Measurements from ENCODE around the gene OTX1. TPM values are rescaled to one million over a fixed set of nuclear protein-coding genes. Genes with fewer than 3 reads are reported as not detected.
"Not testable (repeated sequence)": the region's sequence is repeated elsewhere in the genome, so short reads cannot be mapped to it uniquely, and the experiment has no call there.

OTX1 gene
- total and polyA plus RNA-seq, 8 donors = 0.02 to 0.90 (median 0.23) TPM

- FAIRE-seq (no peak), ATAC-seq (no peak), DNase-seq (no peak)
- no peaks in the 10 kb centered on the region for H3K36me3 ChIP-seq
- no peak overlapping the region for H3K27ac ChIP-seq
- H3K27me3 ChIP-seq = peaks cover 13 to 71% (median 22%) of the 10 kb centered on the region in 4 donors
- H3K9me3 ChIP-seq = no peaks in the 10 kb centered on the region
- H3K4me3 ChIP-seq = no peak overlapping the region
- H3K4me1 ChIP-seq = peaks cover 0 to 4% (median 0%) of the 10 kb centered on the region in 3 donors
- no peak for TF ChIP-seq CTCF (IDR thresholded peaks at IDR 0.05)
- 59 to 60% methylated on average over 4 of the region's 4 CpGs for WGBS, 2 donors
- intact Hi-C loops (cut with DNase I) = no loop called here
Observed at GRCh38 chr2:63064661-63065060, 14.0 kb downstream of the OTX1 start.

- Histone ChIP-seq H3K27me3 (peaks cover 11 to 56% (median 18%) of the 10 kb centered on the region in 4 donors), H3K9me3 (no peaks in the 10 kb centered on the region), H3K27ac (no peak overlapping the region), H3K4me3 (no peak overlapping the region), H3K4me1 (no peaks in the 10 kb centered on the region), H3K36me3 (no peaks in the 10 kb centered on the region)
- intact Hi-C loops (cut with DNase I) = no loop called here
- 44 to 49% methylated on average over 3 of the region's 3 CpGs for WGBS, 2 donors
- TF ChIP-seq CTCF (IDR thresholded peaks at IDR 0.05) = no peak
- FAIRE-seq (no peak), ATAC-seq (no peak), DNase-seq (no peak)
Observed at GRCh38 chr2:63066265-63066664, 15.6 kb downstream of the OTX1 start.

- no peak for FAIRE-seq
- WGBS, 2 donors = 85 to 90% methylated on average over 2 of the region's 2 CpGs
- Histone ChIP-seq H3K36me3 (no peaks in the 10 kb centered on the region), H3K4me3 (no peak overlapping the region), H3K4me1 (no peaks in the 10 kb centered on the region), H3K27ac (no peak overlapping the region), H3K27me3 (peaks cover 9 to 50% (median 14%) of the 10 kb centered on the region in 4 donors), H3K9me3 (no peaks in the 10 kb centered on the region)
- DNase-seq = no peak
- intact Hi-C loops (cut with DNase I) = no loop called here
- TF ChIP-seq CTCF (IDR thresholded peaks at IDR 0.05) = no peak
- no peak for ATAC-seq
Observed at GRCh38 chr2:63066838-63067237, 16.2 kb downstream of the OTX1 start.

GRCh38 chr2:63071664-63072063 lies 21.0 kb downstream of the OTX1 start:
- H3K27ac ChIP-seq = no peak overlapping the region
- no peaks in the 10 kb centered on the region for H3K4me1 ChIP-seq
- intact Hi-C loops (cut with DNase I) = no loop called here
- peaks cover 0 to 4% (median 2%) of the 10 kb centered on the region in 4 donors for H3K27me3 ChIP-seq
- H3K36me3 ChIP-seq = no peaks in the 10 kb centered on the region
- WGBS, 2 donors = 81 to 88% methylated on average over 2 of the region's 2 CpGs
- DNase-seq (no peak), FAIRE-seq (no peak), ATAC-seq (no peak)
- H3K9me3 ChIP-seq = no peaks in the 10 kb centered on the region
- no peak overlapping the region for H3K4me3 ChIP-seq
- TF ChIP-seq CTCF (IDR thresholded peaks at IDR 0.05) = no peak

GRCh38 chr2:63073994-63074393 lies 23.4 kb downstream of the OTX1 start:
- DNase-seq (no peak), ATAC-seq (no peak), FAIRE-seq (no peak)
- Histone ChIP-seq H3K4me3 (no peak overlapping the region), H3K36me3 (no peaks in the 10 kb centered on the region), H3K4me1 (no peaks in the 10 kb centered on the region), H3K27me3 (no peaks in the 10 kb centered on the region), H3K9me3 (no peaks in the 10 kb centered on the region), H3K27ac (no peak overlapping the region)
- intact Hi-C loops (cut with DNase I) = no loop called here
- TF ChIP-seq CTCF (IDR thresholded peaks at IDR 0.05) = no peak
- WGBS, 2 donors = 77 to 79% methylated on average over 3 of the region's 3 CpGs

- H3K36me3 ChIP-seq; H3K4me3 ChIP-seq; H3K9me3 ChIP-seq; ATAC-seq; DNase-seq; H3K27me3 ChIP-seq; H3K4me1 ChIP-seq; FAIRE-seq; H3K27ac ChIP-seq; intact Hi-C loops (cut with DNase I): not testable (repeated sequence)
- 89 to 91% methylated on average over 4 of the region's 4 CpGs for WGBS, 2 donors
Observed at GRCh38 chr2:63074399-63074798, 23.8 kb downstream of the OTX1 start.

Data from pancreas (tissue), 10 donors.